HCT116 (cell line): ENCODE measurements around the gene NPDC1. TPM values are rescaled to one million over a fixed set of nuclear protein-coding genes. Genes with fewer than 3 reads are reported as not detected.
A peak's percentile ranks its signal among the peaks of the same experiment; 100 is the strongest.

Source experiments
- ATAC-seq: fragments of 200-7000 bp; cut with Tn5 transposase; 2 replicates; pipeline ENCODE4 v1.9.1; 2020; ENCODE audit warnings: mild to moderate bottlenecking, moderate library complexity
- BruUV-seq: library from RNA; stranded (reverse); fragments of 400-500 nt; replicated peaks from 2 replicates; lab custom pipeline; 2021; lab: Mats Ljungman, UMichigan
- CTCF ChIA-PET: fragments of 300-600 bp; sonication (Branson Sonifier 250); formaldehyde crosslinking; loops from one replicate; lab custom pipeline; 2021; ENCODE audit warnings: antibody characterized with exemption; lab: Charles Lee
- POLR2A ChIA-PET: fragments of 300-600, 350-600 bp; sonication (Branson Sonifier 250); formaldehyde crosslinking; loops from one replicate; lab custom pipeline; 2021; ENCODE audit warnings: antibody characterized with exemption; lab: Charles Lee
- RAD21 ChIA-PET, 2 experiments: fragments of 300-600 bp; sonication (Branson Sonifier 250); formaldehyde crosslinking; loops; one replicate each; lab custom pipeline; 2023; ENCODE audit warnings: low total read pairs in 2 of 2; ENCODE audit not compliant: uncharacterized antibody in 2 of 2, unreplicated experiment in 2 of 2, low non-redundant PET in 1 of 2; lab: Charles Lee
- DNase-seq: peaks from one replicate; pipeline ENCODE4 v3.0.0-alpha.2; 2010; ENCODE audit warnings: low read depth, low spot score
- H2AFZ ChIP-seq: fragments of 200-600 bp; shearing (Covaris generic), sonication (generic); 2 replicates; pipeline ENCODE4 v1.6.1; 2017; ENCODE audit warnings: low read depth, mixed run types, mixed read lengths, antibody characterized with exemption, low read length; ENCODE audit not compliant: poor library complexity, severe bottlenecking
- H3K27ac ChIP-seq: 2 replicates; pipeline ENCODE4 v1.5.1; 2012; ENCODE audit warnings: low read depth, low read length
- H3K27me3 ChIP-seq: fragments of 200-600 bp; sonication (generic); 2 replicates; pipeline ENCODE4 v1.6.1; 2016; ENCODE audit warnings: mixed run types, low read length, mixed read lengths; ENCODE audit not compliant: insufficient read depth
- H3K36me3 ChIP-seq, 2 experiments: fragments of 200-500 bp in 1 of 2; fragments of 200-600 bp in 1 of 2; sonication (Bioruptor generic) in 1 of 2; sonication (generic) in 1 of 2; 2 replicates each; pipeline versions ENCODE4 v1.5.1 to v1.6.1; 2014 to 2016; ENCODE audit warnings: low read length in 2 of 2, inconsistent platforms in 1 of 2, mixed read lengths in 1 of 2, mixed run types in 1 of 2; ENCODE audit not compliant: insufficient read depth in 2 of 2, control insufficient read depth in 1 of 2
- H3K4me1 ChIP-seq, 2 experiments: fragments of 200-600 bp in 1 of 2; sonication (generic) in 1 of 2; 2 replicates each; pipeline versions ENCODE4 v1.5.1 to v1.6.1; 2012 to 2017; ENCODE audit warnings: low read length in 2 of 2, inconsistent platforms in 1 of 2, mild to moderate bottlenecking in 1 of 2, mixed read lengths in 1 of 2, mixed run types in 1 of 2, moderate library complexity in 1 of 2; ENCODE audit not compliant: insufficient read depth in 2 of 2, control insufficient read depth in 1 of 2
- H3K4me2 ChIP-seq: fragments of 200-600 bp; sonication (generic); 2 replicates; pipeline ENCODE4 v1.6.1; 2017; ENCODE audit warnings: mixed run types, low read length, mixed read lengths
- H3K4me3 ChIP-seq, 2 experiments: fragments of 200-600 bp in 1 of 2; sonication (generic) in 1 of 2; replicated peaks in 1 of 2; 2 replicates each; pipeline ENCODE4 v1.5.1; 2011 to 2016; ENCODE audit warnings: low read length in 2 of 2, control low read depth in 1 of 2, low read depth in 1 of 2, mild to moderate bottlenecking in 1 of 2, mixed read lengths in 1 of 2, mixed run types in 1 of 2
- H3K79me2 ChIP-seq: fragments of 200-600 bp; sonication (generic); 2 replicates; pipeline ENCODE4 v1.6.1; 2017; ENCODE audit warnings: mild to moderate bottlenecking, mixed run types, low read length, moderate library complexity, mixed read lengths; ENCODE audit not compliant: insufficient read depth
- H3K9ac ChIP-seq: fragments of 200-600 bp; sonication (generic); 2 replicates; pipeline ENCODE4 v1.6.1; 2016; ENCODE audit warnings: low read length, mixed read lengths
- H3K9me2 ChIP-seq: fragments of 200-600 bp; sonication (generic), shearing (Covaris generic); 2 replicates; pipeline ENCODE4 v1.6.1; 2017; ENCODE audit warnings: mixed run types, mild to moderate bottlenecking, moderate library complexity; ENCODE audit not compliant: insufficient read depth
- H3K9me3 ChIP-seq, 2 experiments: fragments of 200-500 bp in 1 of 2; fragments of 200-600 bp in 1 of 2; sonication (Bioruptor generic) in 1 of 2; sonication (generic) in 1 of 2; 2 replicates each; pipeline ENCODE4 v1.6.1; 2014 to 2017; ENCODE audit warnings: low read length in 2 of 2, mixed read lengths in 2 of 2, inconsistent platforms in 1 of 2, low read depth in 1 of 2, mild to moderate bottlenecking in 1 of 2, mixed run types in 1 of 2, moderate library complexity in 1 of 2; ENCODE audit not compliant: control insufficient read depth in 1 of 2, insufficient read depth in 1 of 2
- H4K20me1 ChIP-seq: fragments of 200-600 bp; sonication (generic), shearing (Covaris generic); 2 replicates; pipeline ENCODE4 v1.6.1; 2017; ENCODE audit warnings: mixed run types, mild to moderate bottlenecking, moderate library complexity; ENCODE audit not compliant: insufficient read depth
- ATF3 ChIP-seq: IDR thresholded peaks from 2 replicates; pipeline ENCODE4 v1.6.1; 2012
- ELF1 ChIP-seq: IDR thresholded peaks from 2 replicates; pipeline ENCODE4 v1.6.1; 2012; ENCODE audit warnings: low read depth, borderline replicate concordance
- EZH2 ChIP-seq: fragments of 200-600 bp; sonication (generic); IDR thresholded peaks from 2 replicates; pipeline ENCODE4 v1.6.1; 2017; ENCODE audit warnings: antibody characterized with exemption, mixed run types
- EZH2phosphoT487 ChIP-seq: fragments of 200-600 bp; IDR thresholded peaks from 2 replicates; pipeline ENCODE4 v1.6.1; 2018; ENCODE audit warnings: antibody characterized with exemption, borderline replicate concordance
- FOSL1 ChIP-seq: IDR thresholded peaks from 2 replicates; pipeline ENCODE4 v1.6.1; 2012; ENCODE audit warnings: low read depth
- JUND ChIP-seq: IDR thresholded peaks from 2 replicates; pipeline ENCODE4 v1.6.1; 2012
- MAX ChIP-seq: IDR thresholded peaks from 2 replicates; pipeline ENCODE4 v1.6.1; 2012
- POLR2A ChIP-seq: IDR thresholded peaks from 2 replicates; pipeline ENCODE4 v1.7.0; 2011; ENCODE audit warnings: borderline replicate concordance; ENCODE audit not compliant: insufficient read depth, insufficient read length; ENCODE audit errors: extremely low read depth
- POLR2AphosphoS5 ChIP-seq: IDR thresholded peaks from 2 replicates; pipeline ENCODE4 v1.6.1; 2011; ENCODE audit warnings: mild to moderate bottlenecking, low read depth, low read length, moderate library complexity
- RAD21 ChIP-seq: IDR thresholded peaks from 2 replicates; pipeline ENCODE4 v1.6.1; 2012; ENCODE audit warnings: low read depth, mild to moderate bottlenecking
- SIN3A ChIP-seq: IDR thresholded peaks from 2 replicates; pipeline ENCODE4 v1.6.1; 2012; ENCODE audit warnings: low read depth
- SP1 ChIP-seq: IDR thresholded peaks from 2 replicates; pipeline ENCODE4 v1.6.1; 2012; ENCODE audit warnings: low read depth
- SRF ChIP-seq: IDR thresholded peaks from 2 replicates; pipeline ENCODE4 v1.6.1; 2012; ENCODE audit warnings: low read depth
- TCF7L2 ChIP-seq: IDR thresholded peaks from 2 replicates; pipeline ENCODE4 v1.7.0; 2011; ENCODE audit warnings: borderline replicate concordance, inconsistent platforms; ENCODE audit not compliant: insufficient read depth, insufficient read length; ENCODE audit errors: extremely low read depth
- ZBTB33 ChIP-seq: IDR thresholded peaks from 2 replicates; pipeline ENCODE4 v1.6.1; 2011; ENCODE audit warnings: mild to moderate bottlenecking, low read length, moderate library complexity; ENCODE audit not compliant: insufficient replicate concordance; ENCODE audit errors: extremely low read depth
- ZFX ChIP-seq: fragments of 450-650 bp; IDR thresholded peaks from 2 replicates; pipeline ENCODE4 v1.6.1; 2017
- intact Hi-C: fragments of 100-400 bp; cut with micrococcal nuclease; formaldehyde crosslinking; loops from 2 replicates; pipeline ENCODE4 v1.10.0; 2022
- total RNA-seq: library from RNA; stranded (reverse); gene quantifications from one replicate; pipeline ENCODE4 v1.2.1, GENCODE V29; 2021; ENCODE audit not compliant: unreplicated experiment

NPDC1 gene
- total RNA-seq, 1 experiment from 2014 or later = 98.8 TPM

- ChIA-PET POLR2A (interaction anchor here (0.6 to 2.1 kb wide), 4 partner anchors 9 to 165 kb away, joined by 3 to 6 read pairs (median 4); partner anchors contain the start of gene MAN1B1), CTCF (interaction anchor here (0.6 to 2.1 kb wide), 4 partner anchors 9 to 346 kb away, joined by 3 to 12 read pairs (median 4); partner anchors contain the start of genes EXD3, NOXA1 and NPDC1), RAD21 (interaction anchor here in 1 of 2 experiments (0.8 kb wide), 1 partner anchor 9 kb away, joined by 5 read pairs; no protein-coding TSS in a partner anchor)
- peak within 1 kb of the TSS; percentile 57 to 66 for H3K4me3 ChIP-seq
- TF ChIP-seq POLR2A = peak; percentile 27
- no peak for TF ChIP-seq EZH2
- TF ChIP-seq TCF7L2 = peak; percentile 62
- peak; percentile 65 for TF ChIP-seq POLR2AphosphoS5
- 0 out of 2 replicates have a peak, but pooled peaks have one; percentile 74 for TF ChIP-seq ZFX
- H4K20me1 ChIP-seq = no peaks in the 10 kb centered on the region
- DNase-seq (no peak), ATAC-seq (peak; percentile 81)
- no peaks in the 10 kb centered on the region for H3K9me2 ChIP-seq
- peak within 1 kb of the TSS; percentile 89 for H3K4me2 ChIP-seq
- no TSS peak for BruUV-seq
- H3K4me1 ChIP-seq = peaks cover 11 to 37% of the 10 kb centered on the region in 2 experiments
- H3K27me3 ChIP-seq = no peaks in the 10 kb centered on the region
- H3K9ac ChIP-seq = peak within 1 kb of the TSS; percentile 72
- intact Hi-C loops = no loop called here
- H3K79me2 ChIP-seq = peaks cover 4% of the 10 kb centered on the region; the same call in 1 of the 2 replicates
- H3K27ac ChIP-seq = peak within 1 kb of the TSS; percentile 66
- H3K36me3 ChIP-seq = peaks cover 0 to 8% of the 10 kb centered on the region in 2 experiments; a peak in 1 of 4 replicates
- peak within 1 kb of the TSS; percentile 32 for H2AFZ ChIP-seq
- H3K9me3 ChIP-seq = no peaks in the 10 kb centered on the region
These were observed 31.2 kb upstream of the NPDC1 start, which contains the start of gene UAP1L1 for GRCh38 chr9:137077010-137077747. Gene UAP1L1 (plus strand): TSS chr9:137077517. CDS start chr9:137077533, 16 bp downstream.

GRCh38 chr9:137076636-137077009 lies 30.6 kb upstream of the NPDC1 start:
- RAD21 ChIA-PET = interaction anchor here in 1 of 2 experiments (0.8 kb wide), 1 partner anchor 8 kb away, joined by 5 read pairs; no protein-coding TSS in a partner anchor
- Histone ChIP-seq H3K36me3 (peaks cover 0 to 8% of the 10 kb centered on the region in 2 experiments; a peak in 1 of 4 replicates), H3K9me2 (no peaks in the 10 kb centered on the region), H4K20me1 (no peaks in the 10 kb centered on the region), H3K79me2 (peaks cover 4% of the 10 kb centered on the region; the same call in 1 of the 2 replicates), H3K4me3 (peak overlapping the region; percentile 52 to 57), H3K9me3 (no peaks in the 10 kb centered on the region), H2AFZ (peak overlapping the region; percentile 32), H3K4me2 (peak overlapping the region; percentile 89), H3K27me3 (no peaks in the 10 kb centered on the region), H3K27ac (peak overlapping the region; percentile 66), H3K9ac (peak overlapping the region; percentile 61), H3K4me1 (peaks cover 11 to 34% of the 10 kb centered on the region in 2 experiments)
- intact Hi-C loops = no loop called here
- CTCF ChIA-PET = interaction anchor here (1.0 to 2.1 kb wide), 3 partner anchors 8 to 30 kb away, joined by 4 to 12 read pairs (median 4); partner anchors contain the start of gene NPDC1
- DNase-seq (no peak), ATAC-seq (no peak)
- BruUV-seq = no TSS peak
- POLR2A ChIA-PET = interaction anchor here (1.0 to 2.1 kb wide), 3 partner anchors 10 to 165 kb away, joined by 3 to 6 read pairs (median 3); partner anchors contain the start of gene MAN1B1
- TF ChIP-seq SIN3A (no peak), POLR2AphosphoS5 (no peak), ATF3 (no peak), POLR2A (no peak), SRF (no peak), ELF1 (no peak), FOSL1 (no peak), EZH2phosphoT487 (no peak), TCF7L2 (no peak), MAX (no peak), SP1 (no peak), ZBTB33 (no peak), EZH2 (no peak), RAD21 (no peak), ZFX (no peak), JUND (no peak)
